ENCODE data around the gene AK2.

AK2 gene

DNA sequence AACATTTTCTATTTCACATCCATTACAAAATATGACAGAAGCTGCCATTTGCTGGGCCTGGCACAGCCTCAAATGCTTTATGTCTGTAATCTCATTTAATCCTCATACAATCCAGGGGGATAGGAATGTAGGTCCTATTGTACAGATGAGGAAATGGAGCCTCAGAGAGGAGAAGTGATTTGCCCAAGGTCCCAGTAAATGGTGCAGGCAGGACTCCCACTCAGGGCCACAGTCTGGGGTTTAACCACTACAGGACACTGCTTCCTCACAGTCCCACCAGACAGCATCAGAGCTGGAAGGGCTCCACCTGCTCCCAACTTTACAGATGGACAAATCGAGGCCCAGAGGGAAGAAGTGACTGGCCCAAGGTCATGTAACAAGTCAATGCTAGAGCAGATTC lies 51.5 kb downstream of the AK2 start:
- no peaks in the 10 kb centered on the region for H3K27me3 ChIP-seq (ENCODE audit: control insufficient read depth, low read length)
- no peak overlapping the region for H3K4me2 ChIP-seq (ENCODE audit: low read length)
- H3F3A ChIP-seq (ENCODE audit: control insufficient read depth, insufficient read depth) = no peaks in the 10 kb centered on the region
- no peak for TF ChIP-seq EZH2phosphoT487 (IDR thresholded peaks at IDR 0.05; ENCODE audit: borderline replicate concordance, low read length)
- TF ChIP-seq, protein P1, sequence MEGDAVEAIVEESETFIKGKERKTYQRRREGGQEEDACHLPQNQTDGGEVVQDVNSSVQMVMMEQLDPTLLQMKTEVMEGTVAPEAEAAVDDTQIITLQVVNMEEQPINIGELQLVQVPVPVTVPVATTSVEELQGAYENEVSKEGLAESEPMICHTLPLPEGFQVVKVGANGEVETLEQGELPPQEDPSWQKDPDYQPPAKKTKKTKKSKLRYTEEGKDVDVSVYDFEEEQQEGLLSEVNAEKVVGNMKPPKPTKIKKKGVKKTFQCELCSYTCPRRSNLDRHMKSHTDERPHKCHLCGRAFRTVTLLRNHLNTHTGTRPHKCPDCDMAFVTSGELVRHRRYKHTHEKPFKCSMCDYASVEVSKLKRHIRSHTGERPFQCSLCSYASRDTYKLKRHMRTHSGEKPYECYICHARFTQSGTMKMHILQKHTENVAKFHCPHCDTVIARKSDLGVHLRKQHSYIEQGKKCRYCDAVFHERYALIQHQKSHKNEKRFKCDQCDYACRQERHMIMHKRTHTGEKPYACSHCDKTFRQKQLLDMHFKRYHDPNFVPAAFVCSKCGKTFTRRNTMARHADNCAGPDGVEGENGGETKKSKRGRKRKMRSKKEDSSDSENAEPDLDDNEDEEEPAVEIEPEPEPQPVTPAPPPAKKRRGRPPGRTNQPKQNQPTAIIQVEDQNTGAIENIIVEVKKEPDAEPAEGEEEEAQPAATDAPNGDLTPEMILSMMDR (IDR thresholded peaks at IDR 0.05; ENCODE audit: low read depth, low read length, poor library complexity, severe bottlenecking) = no peak
- no peak overlapping the region for H3K27ac ChIP-seq (ENCODE audit: low read depth, low read length)
- no peaks in the 10 kb centered on the region for H3K9me2 ChIP-seq (replicated peaks; ENCODE audit: control insufficient read depth, low read length)
- H4K20me1 ChIP-seq (ENCODE audit: control insufficient read depth, insufficient read depth, low read depth, low read length) = no peaks in the 10 kb centered on the region
- H3K4me1 ChIP-seq (ENCODE audit: control insufficient read depth, low read length) = peaks cover 41% of the 10 kb centered on the region
- H3K9me3 ChIP-seq (ENCODE audit: control insufficient read depth, insufficient read depth, low read length) = no peaks in the 10 kb centered on the region
- no peaks in the 10 kb centered on the region for H3K79me2 ChIP-seq (ENCODE audit: control insufficient read depth, low read length)
- no peak overlapping the region for H3K4me3 ChIP-seq (ENCODE audit: low read length)
- no peaks in the 10 kb centered on the region for H3K36me3 ChIP-seq (ENCODE audit: control insufficient read depth, low read length)

DNA sequence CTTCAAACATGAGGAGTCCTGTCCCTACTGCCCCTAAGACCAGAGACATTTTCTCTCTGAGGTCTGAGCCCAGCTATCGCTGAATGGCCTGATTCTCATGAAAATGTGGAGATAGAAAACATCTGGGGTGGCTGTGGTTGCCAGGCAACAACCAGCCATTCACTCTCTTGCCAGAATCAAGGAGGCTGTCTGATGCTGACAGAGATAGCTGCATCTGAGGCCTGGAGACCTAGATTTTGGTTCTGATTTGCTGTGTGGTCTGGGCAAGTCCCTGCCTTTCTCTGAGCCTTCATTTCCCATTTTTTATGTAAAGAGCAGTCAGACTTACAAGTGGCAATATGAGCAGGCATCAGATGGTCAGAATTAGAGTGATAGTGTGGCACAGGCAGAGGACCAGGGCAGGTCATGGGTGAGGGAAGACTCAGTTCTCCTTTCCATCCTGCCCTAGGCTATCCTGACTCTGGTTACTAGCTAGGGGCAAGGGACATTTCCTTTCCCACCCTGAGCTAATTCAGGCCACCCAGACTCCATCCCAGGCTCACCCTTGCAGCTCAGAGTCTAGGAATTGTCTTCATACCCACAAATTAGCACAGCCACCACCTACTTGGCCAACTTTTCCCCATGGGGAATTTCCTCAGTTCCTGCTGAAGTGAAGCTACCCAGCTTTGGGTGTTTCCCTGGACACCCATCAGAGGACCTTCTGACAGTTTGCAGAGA lies 52.1 kb downstream of the AK2 start:
- Histone ChIP-seq H3K27ac (ENCODE audit: low read depth, low read length) (no peak overlapping the region), H3K4me3 (ENCODE audit: low read length) (no peak overlapping the region), H3K36me3 (ENCODE audit: control insufficient read depth, low read length) (no peaks in the 10 kb centered on the region), H3F3A (ENCODE audit: control insufficient read depth, insufficient read depth) (no peaks in the 10 kb centered on the region), H4K20me1 (ENCODE audit: control insufficient read depth, insufficient read depth, low read depth, low read length) (no peaks in the 10 kb centered on the region), H3K4me2 (ENCODE audit: low read length) (no peak overlapping the region), H3K4me1 (ENCODE audit: control insufficient read depth, low read length) (peaks cover 45% of the 10 kb centered on the region), H3K27me3 (ENCODE audit: control insufficient read depth, low read length) (no peaks in the 10 kb centered on the region), H3K79me2 (ENCODE audit: control insufficient read depth, low read length) (no peaks in the 10 kb centered on the region), H3K9me2 (replicated peaks; ENCODE audit: control insufficient read depth, low read length) (no peaks in the 10 kb centered on the region), H3K9me3 (ENCODE audit: control insufficient read depth, insufficient read depth, low read length) (no peaks in the 10 kb centered on the region)
- TF ChIP-seq, protein P1 (IDR thresholded peaks at IDR 0.05; ENCODE audit: low read depth, low read length, poor library complexity, severe bottlenecking) = no peak
- TF ChIP-seq EZH2phosphoT487 (IDR thresholded peaks at IDR 0.05; ENCODE audit: borderline replicate concordance, low read length) = no peak

DNA sequence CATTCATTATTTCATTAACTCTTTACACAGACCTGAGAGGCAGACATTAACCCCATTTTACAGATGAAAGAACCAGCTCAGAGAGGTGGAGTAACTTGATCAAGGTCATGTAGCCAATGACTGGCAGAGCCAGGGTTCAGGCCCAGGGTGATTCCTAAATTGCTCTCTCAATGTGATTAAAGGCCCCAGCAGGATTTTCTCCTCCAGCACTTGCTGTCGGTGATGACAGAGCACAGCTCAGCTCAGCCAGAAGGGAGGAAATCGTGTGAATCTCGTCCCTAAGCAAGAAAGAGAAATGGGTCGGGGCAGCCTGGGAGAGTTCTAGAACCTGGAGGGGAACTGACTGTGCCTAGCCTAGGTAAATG lies 52.6 kb downstream of the AK2 start:
- no peak overlapping the region for H3K4me2 ChIP-seq (ENCODE audit: low read length)
- H3K4me1 ChIP-seq (ENCODE audit: control insufficient read depth, low read length) = peaks cover 40% of the 10 kb centered on the region
- no peaks in the 10 kb centered on the region for H3K36me3 ChIP-seq (ENCODE audit: control insufficient read depth, low read length)
- H3K4me3 ChIP-seq (ENCODE audit: low read length) = no peak overlapping the region
- H3K9me2 ChIP-seq (replicated peaks; ENCODE audit: control insufficient read depth, low read length) = no peaks in the 10 kb centered on the region
- H3F3A ChIP-seq (ENCODE audit: control insufficient read depth, insufficient read depth) = no peaks in the 10 kb centered on the region
- H4K20me1 ChIP-seq (ENCODE audit: control insufficient read depth, insufficient read depth, low read depth, low read length) = no peaks in the 10 kb centered on the region
- no peaks in the 10 kb centered on the region for H3K27me3 ChIP-seq (ENCODE audit: control insufficient read depth, low read length)
- TF ChIP-seq, protein P1 (IDR thresholded peaks at IDR 0.05; ENCODE audit: low read depth, low read length, poor library complexity, severe bottlenecking) = no peak
- H3K27ac ChIP-seq (ENCODE audit: low read depth, low read length) = no peak overlapping the region
- no peaks in the 10 kb centered on the region for H3K79me2 ChIP-seq (ENCODE audit: control insufficient read depth, low read length)
- no peaks in the 10 kb centered on the region for H3K9me3 ChIP-seq (ENCODE audit: control insufficient read depth, insufficient read depth, low read length)
